Glutamatergic neuron (in vitro differentiated cells): ENCODE results near the gene FSTL5. TPM values are rescaled to one million over a fixed set of nuclear protein-coding genes. Genes with fewer than 3 reads are reported as not detected.

Source experiments
- DNase-seq: peaks from one replicate; pipeline ENCODE4 v3.0.0; 2022
- H3K27ac Mint-ChIP-seq: one replicate; pipeline ENCODE4 v1.8.0; 2020; ENCODE audit warnings: mild to moderate bottlenecking, mixed read lengths, inconsistent platforms; ENCODE audit not compliant: unreplicated experiment
- H3K27me3 Mint-ChIP-seq: one replicate; pipeline ENCODE4 v1.8.0; 2020; ENCODE audit warnings: mild to moderate bottlenecking, moderate library complexity, mixed read lengths, inconsistent platforms; ENCODE audit not compliant: unreplicated experiment
- H3K36me3 Mint-ChIP-seq: one replicate; pipeline ENCODE4 v1.8.0; 2020; ENCODE audit warnings: mild to moderate bottlenecking, mixed read lengths, inconsistent platforms; ENCODE audit not compliant: unreplicated experiment
- H3K4me1 Mint-ChIP-seq: one replicate; pipeline ENCODE4 v1.8.0; 2020; ENCODE audit warnings: mild to moderate bottlenecking, low read depth, mixed read lengths, inconsistent platforms; ENCODE audit not compliant: unreplicated experiment
- H3K4me3 Mint-ChIP-seq: one replicate; pipeline ENCODE4 v1.8.0; 2020; ENCODE audit warnings: mild to moderate bottlenecking, mixed read lengths, inconsistent platforms; ENCODE audit not compliant: unreplicated experiment
- H3K9me3 Mint-ChIP-seq: one replicate; pipeline ENCODE4 v1.8.0; 2020; ENCODE audit warnings: mild to moderate bottlenecking, moderate library complexity, mixed read lengths, inconsistent platforms; ENCODE audit not compliant: unreplicated experiment
- total RNA-seq: library from RNA; stranded (reverse); fragmentation: NEBNext Ultra II Directional; extraction: Animal tissue kit (Norgen Biotek cat#: 25700); gene quantifications from one replicate; pipeline ENCODE4 v1.2.1, GENCODE V29; 2021; ENCODE audit not compliant: unreplicated experiment
- TF ChIP-seq, protein P1 (sequence below): fragments of 200-600 bp; sonication (generic); IDR thresholded peaks from one replicate; pipeline ENCODE4 v1.5.0; 2021; ENCODE audit not compliant: partially characterized antibody, unreplicated experiment

FSTL5 gene
- total RNA-seq, 1 donor from 2014 or later = 9.2 TPM

DNA sequence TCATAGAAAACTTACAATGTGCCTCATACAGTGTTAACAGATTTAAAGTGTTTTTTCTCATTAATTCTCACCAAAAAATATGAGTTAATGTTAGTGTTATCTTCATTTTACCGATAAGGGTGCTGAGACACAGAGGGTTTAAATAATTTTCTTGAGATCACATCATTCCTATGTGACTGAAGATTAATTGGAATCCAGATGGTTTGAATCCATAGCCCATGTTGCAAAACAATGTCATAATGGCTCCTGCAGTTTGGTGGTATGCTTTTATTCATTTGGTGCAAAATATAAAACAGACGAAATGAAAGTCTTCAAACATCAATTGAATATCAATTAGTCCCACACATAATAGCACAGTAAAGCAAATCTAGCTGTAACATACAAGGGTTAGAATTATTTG lies 512.2 kb downstream of the FSTL5 start:
- H3K9me3 Mint-ChIP-seq = no peaks in the 10 kb centered on the region
- H3K36me3 Mint-ChIP-seq = no peaks in the 10 kb centered on the region
- no peak overlapping the region for H3K4me3 Mint-ChIP-seq

DNA sequence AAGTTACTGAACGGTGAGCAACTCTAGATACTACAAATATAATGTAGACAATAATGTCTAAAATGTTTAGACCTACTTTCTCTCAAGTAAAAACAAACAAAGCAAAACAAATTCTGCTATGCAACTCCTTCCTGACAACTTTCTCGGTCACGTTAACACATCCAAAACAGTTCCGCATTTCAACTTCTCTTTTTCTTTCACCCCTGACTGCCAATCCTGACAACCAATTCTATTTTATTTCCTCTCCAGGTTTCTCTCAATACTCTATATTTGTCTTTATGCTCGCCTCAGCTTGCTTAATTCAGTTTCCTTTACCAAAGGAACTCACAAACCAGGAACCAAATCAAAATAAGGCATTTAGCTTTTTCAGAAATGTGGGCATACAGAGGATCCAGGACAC lies 513.0 kb downstream of the FSTL5 start:
- Mint-ChIP-seq H3K4me3 (no peak overlapping the region), H3K4me1 (no peaks in the 10 kb centered on the region), H3K9me3 (no peaks in the 10 kb centered on the region), H3K27me3 (no peaks in the 10 kb centered on the region), H3K27ac (no peak overlapping the region), H3K36me3 (no peaks in the 10 kb centered on the region)
- no peak for DNase-seq
- TF ChIP-seq, protein P1, sequence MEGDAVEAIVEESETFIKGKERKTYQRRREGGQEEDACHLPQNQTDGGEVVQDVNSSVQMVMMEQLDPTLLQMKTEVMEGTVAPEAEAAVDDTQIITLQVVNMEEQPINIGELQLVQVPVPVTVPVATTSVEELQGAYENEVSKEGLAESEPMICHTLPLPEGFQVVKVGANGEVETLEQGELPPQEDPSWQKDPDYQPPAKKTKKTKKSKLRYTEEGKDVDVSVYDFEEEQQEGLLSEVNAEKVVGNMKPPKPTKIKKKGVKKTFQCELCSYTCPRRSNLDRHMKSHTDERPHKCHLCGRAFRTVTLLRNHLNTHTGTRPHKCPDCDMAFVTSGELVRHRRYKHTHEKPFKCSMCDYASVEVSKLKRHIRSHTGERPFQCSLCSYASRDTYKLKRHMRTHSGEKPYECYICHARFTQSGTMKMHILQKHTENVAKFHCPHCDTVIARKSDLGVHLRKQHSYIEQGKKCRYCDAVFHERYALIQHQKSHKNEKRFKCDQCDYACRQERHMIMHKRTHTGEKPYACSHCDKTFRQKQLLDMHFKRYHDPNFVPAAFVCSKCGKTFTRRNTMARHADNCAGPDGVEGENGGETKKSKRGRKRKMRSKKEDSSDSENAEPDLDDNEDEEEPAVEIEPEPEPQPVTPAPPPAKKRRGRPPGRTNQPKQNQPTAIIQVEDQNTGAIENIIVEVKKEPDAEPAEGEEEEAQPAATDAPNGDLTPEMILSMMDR = no peak

More for the DNA sequence above, 512.2 kb downstream of the FSTL5 start:
- TF ChIP-seq, protein P1 = no peak
- Mint-ChIP-seq H3K27ac (no peak overlapping the region), H3K27me3 (no peaks in the 10 kb centered on the region), H3K4me1 (no peaks in the 10 kb centered on the region)
- DNase-seq = no peak

DNA sequence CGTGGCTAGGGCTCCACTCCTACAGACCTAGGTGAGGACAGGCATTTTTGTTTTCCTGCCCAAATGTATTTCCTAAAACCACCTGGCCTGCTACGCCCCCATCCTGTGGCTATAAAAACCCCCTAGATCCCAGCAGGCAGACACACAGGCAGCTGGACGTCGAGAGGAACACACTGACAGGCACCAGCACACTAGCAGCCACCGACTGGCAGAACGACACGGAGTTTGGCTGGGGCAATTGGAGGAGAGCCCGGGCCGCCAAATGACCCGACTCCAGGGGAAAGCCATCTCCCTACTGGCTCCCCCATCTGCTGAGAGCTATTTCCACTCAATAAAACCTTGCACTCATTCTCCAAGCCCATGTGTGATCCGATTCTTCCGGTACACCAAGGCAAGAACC lies 516.0 kb downstream of the FSTL5 start:
- no peaks in the 10 kb centered on the region for H3K27me3 Mint-ChIP-seq
- DNase-seq = no peak
- peak overlapping the region; percentile 46 for H3K27ac Mint-ChIP-seq
- no peak overlapping the region for H3K4me3 Mint-ChIP-seq
- TF ChIP-seq, protein P1 = no peak
- no peaks in the 10 kb centered on the region for H3K9me3 Mint-ChIP-seq
- no peaks in the 10 kb centered on the region for H3K36me3 Mint-ChIP-seq
- H3K4me1 Mint-ChIP-seq = no peaks in the 10 kb centered on the region

DNA sequence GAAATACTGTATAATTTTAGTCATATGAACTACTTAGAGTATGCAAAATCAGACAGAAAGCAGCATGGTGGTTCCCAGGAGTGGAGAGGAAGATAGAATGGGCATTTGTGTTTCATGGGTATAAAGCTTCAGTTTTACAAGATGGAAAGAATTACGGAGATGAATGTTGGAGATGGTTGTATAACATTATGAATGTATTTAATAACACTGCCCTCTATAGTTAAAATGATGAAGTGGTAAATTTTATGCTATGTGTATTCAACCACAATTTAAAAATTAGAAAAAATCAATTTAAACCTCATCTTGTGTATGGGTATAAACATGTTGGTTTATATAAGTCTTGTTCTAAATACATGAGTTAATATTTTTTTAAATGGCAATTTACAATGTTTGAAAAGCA lies 521.1 kb downstream of the FSTL5 start:
- no peak for DNase-seq
- H3K27ac Mint-ChIP-seq = no peak overlapping the region
- H3K4me1 Mint-ChIP-seq = no peaks in the 10 kb centered on the region
- H3K36me3 Mint-ChIP-seq = no peaks in the 10 kb centered on the region
- H3K9me3 Mint-ChIP-seq = no peaks in the 10 kb centered on the region
- H3K27me3 Mint-ChIP-seq = peaks cover 2% of the 10 kb centered on the region
- TF ChIP-seq, protein P1 = peak; percentile 20
- H3K4me3 Mint-ChIP-seq = no peak overlapping the region

DNA sequence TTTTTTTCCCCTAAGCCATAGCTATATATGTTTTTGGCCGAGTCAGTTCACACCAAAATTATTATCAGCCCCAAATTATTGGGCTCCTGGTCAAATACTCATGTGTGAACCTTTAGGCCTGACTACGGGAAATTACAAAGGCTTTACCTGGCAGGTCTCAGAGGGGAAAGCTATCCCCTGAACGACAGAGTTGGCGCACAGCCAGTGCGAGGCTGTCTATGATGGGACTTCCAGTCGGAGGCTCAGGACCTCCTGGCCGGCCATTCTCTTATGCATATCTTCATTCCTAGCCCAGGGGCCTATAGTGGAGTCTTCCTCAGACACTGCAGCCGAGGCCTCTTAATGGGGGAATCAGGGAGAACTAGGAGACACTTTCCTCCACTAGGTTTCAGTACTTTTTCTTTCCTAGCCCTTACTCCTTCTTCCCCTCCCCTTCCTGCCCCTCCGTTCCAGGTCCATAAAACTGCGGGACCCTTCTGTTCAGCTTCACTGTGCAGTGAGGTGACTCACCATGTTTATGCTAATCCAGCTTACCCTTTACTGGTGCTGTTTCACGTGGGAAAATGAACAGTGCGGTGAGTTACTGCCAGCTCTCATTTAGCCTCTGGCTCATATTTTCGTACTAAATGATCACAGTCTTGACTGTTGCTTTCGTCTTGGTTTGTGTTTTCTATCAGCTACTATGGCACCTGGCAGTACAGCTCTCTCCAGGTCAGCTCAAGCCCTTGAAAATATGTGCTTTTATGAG lies 533.9 kb downstream of the FSTL5 start:
- TF ChIP-seq, protein P1 = no peak
- Mint-ChIP-seq H3K4me1 (no peaks in the 10 kb centered on the region), H3K4me3 (no peak overlapping the region), H3K27me3 (no peaks in the 10 kb centered on the region), H3K36me3 (no peaks in the 10 kb centered on the region), H3K27ac (no peak overlapping the region), H3K9me3 (no peaks in the 10 kb centered on the region)
- DNase-seq = no peak
